ACC112 (cell line): ENCODE measurements around the gene WDR31.
"Not testable (repeated sequence)": the region's sequence is repeated elsewhere in the genome, so short reads cannot be mapped to it uniquely, and the experiment has no call there.

Experiments
- H2AFZ ChIP-seq: fragments of 200-600 bp; sonication (generic); one replicate; pipeline ENCODE4 v1.6.0; 2017; ENCODE audit warnings: antibody characterized with exemption, low read length; ENCODE audit not compliant: unreplicated experiment
- H3K27ac ChIP-seq: fragments of 200-600 bp; sonication (generic); 2 replicates; pipeline ENCODE4 v1.5.1; 2014; ENCODE audit warnings: low read depth, mild to moderate bottlenecking, antibody characterized with exemption, low read length, moderate library complexity
- H3K27me3 ChIP-seq: fragments of 200-600 bp; sonication (generic); 2 replicates; pipeline ENCODE4 v1.6.1; 2014; ENCODE audit warnings: mild to moderate bottlenecking, antibody characterized with exemption, low read length, moderate library complexity, mixed read lengths; ENCODE audit not compliant: insufficient read depth
- H3K36me3 ChIP-seq: fragments of 200-600 bp; sonication (generic); 2 replicates; pipeline ENCODE4 v1.6.1; 2016; ENCODE audit warnings: mild to moderate bottlenecking, antibody characterized with exemption, low read length, moderate library complexity, mixed read lengths; ENCODE audit not compliant: insufficient read depth
- H3K4me1 ChIP-seq: fragments of 200-600 bp; sonication (generic); one replicate; pipeline ENCODE4 v1.6.1; 2016; ENCODE audit warnings: low read length, mixed read lengths; ENCODE audit not compliant: insufficient read depth, unreplicated experiment, control insufficient read depth
- H3K4me3 ChIP-seq: fragments of 200-600 bp; sonication (generic); 2 replicates; pipeline ENCODE4 v1.5.1; 2014; ENCODE audit warnings: mild to moderate bottlenecking, low read depth, low read length
- H3K79me2 ChIP-seq: fragments of 200-600 bp; sonication (generic); one replicate; pipeline ENCODE4 v1.6.0; 2016; ENCODE audit warnings: low read length; ENCODE audit not compliant: control insufficient read depth, unreplicated experiment, insufficient read depth

WDR31 gene

GRCh38 chr9:113309204-113309813 lies 30.8 kb downstream of the WDR31 start:
- Histone ChIP-seq H3K4me3 (no peak overlapping the region), H3K27ac (no peak overlapping the region), H3K4me1 (no peaks in the 10 kb centered on the region), H3K36me3 (no peaks in the 10 kb centered on the region), H3K27me3 (no peaks in the 10 kb centered on the region), H3K79me2 (no peaks in the 10 kb centered on the region), H2AFZ (no peak overlapping the region)

- Histone ChIP-seq H2AFZ (no peak overlapping the region), H3K4me1 (no peaks in the 10 kb centered on the region), H3K27ac (no peak overlapping the region)
Observed at GRCh38 chr9:113307396-113307975, 32.6 kb downstream of the WDR31 start.

GRCh38 chr9:113306566-113306965 lies 33.5 kb downstream of the WDR31 start:
- Histone ChIP-seq H3K27me3 (no peaks in the 10 kb centered on the region), H3K4me3 (no peak overlapping the region), H2AFZ (no peak overlapping the region), H3K4me1 (no peaks in the 10 kb centered on the region), H3K36me3 (no peaks in the 10 kb centered on the region), H3K27ac (no peak overlapping the region), H3K79me2 (no peaks in the 10 kb centered on the region)

More at GRCh38 chr9:113307396-113307975, 32.6 kb downstream of the WDR31 start:
- Histone ChIP-seq H3K36me3 (no peaks in the 10 kb centered on the region), H3K4me3 (no peak overlapping the region), H3K27me3 (no peaks in the 10 kb centered on the region), H3K79me2 (no peaks in the 10 kb centered on the region)

- H3K4me1 ChIP-seq = no peaks in the 10 kb centered on the region
- no peak within 1 kb of the TSS for H3K27ac ChIP-seq
- no peaks in the 10 kb centered on the region for H3K79me2 ChIP-seq
- H2AFZ ChIP-seq = no peak within 1 kb of the TSS
- H3K27me3 ChIP-seq = no peaks in the 10 kb centered on the region; the same call in 1 of the 2 replicates
- no peaks in the 10 kb centered on the region for H3K36me3 ChIP-seq
- no peak within 1 kb of the TSS for H3K4me3 ChIP-seq
Observed at GRCh38 chr9:113302792-113303418, 37.2 kb downstream of the WDR31 start, which contains the start of gene RNF183. Gene RNF183, minus strand, starts transcription at chr9:113303376. Its CDS starts 5,192 bp downstream, at chr9:113298184.

- H3K27me3 ChIP-seq = no peaks in the 10 kb centered on the region; the same call in 1 of the 2 replicates
- H3K4me1 ChIP-seq = no peaks in the 10 kb centered on the region
- no peaks in the 10 kb centered on the region for H3K79me2 ChIP-seq
- no peak overlapping the region for H2AFZ ChIP-seq
- H3K4me3 ChIP-seq = no peak overlapping the region
- no peak overlapping the region for H3K27ac ChIP-seq
- no peaks in the 10 kb centered on the region for H3K36me3 ChIP-seq
Observed at GRCh38 chr9:113301548-113301947, 38.5 kb downstream of the WDR31 start.

GRCh38 chr9:113299800-113300292 lies 40.2 kb downstream of the WDR31 start:
- H3K27me3 ChIP-seq = no peaks in the 10 kb centered on the region; the same call in 1 of the 2 replicates
- no peaks in the 10 kb centered on the region for H3K36me3 ChIP-seq
- H2AFZ ChIP-seq = no peak overlapping the region
- H3K79me2 ChIP-seq = no peaks in the 10 kb centered on the region
- H3K4me1 ChIP-seq = no peaks in the 10 kb centered on the region
- no peak overlapping the region for H3K27ac ChIP-seq
- no peak overlapping the region for H3K4me3 ChIP-seq

GRCh38 chr9:113298924-113299770 lies 40.9 kb downstream of the WDR31 start:
- H3K4me3 ChIP-seq = no peak overlapping the region
- no peak overlapping the region for H2AFZ ChIP-seq
- no peaks in the 10 kb centered on the region for H3K36me3 ChIP-seq
- H3K27me3 ChIP-seq = no peaks in the 10 kb centered on the region; the same call in 1 of the 2 replicates
- H3K27ac ChIP-seq = no peak overlapping the region
- no peaks in the 10 kb centered on the region for H3K79me2 ChIP-seq
- H3K4me1 ChIP-seq = no peaks in the 10 kb centered on the region

- Histone ChIP-seq H3K79me2 (no peaks in the 10 kb centered on the region), H2AFZ (no peak overlapping the region), H3K27me3 (no peaks in the 10 kb centered on the region; the same call in 1 of the 2 replicates), H3K4me3 (no peak overlapping the region), H3K27ac (no peak overlapping the region), H3K4me1 (peaks cover 8% of the 10 kb centered on the region), H3K36me3 (no peaks in the 10 kb centered on the region)
Observed at GRCh38 chr9:113298311-113298710, 41.8 kb downstream of the WDR31 start.

- no peak overlapping the region for H3K4me3 ChIP-seq
- no peaks in the 10 kb centered on the region; the same call in 1 of the 2 replicates for H3K27me3 ChIP-seq
- H3K27ac ChIP-seq = no peak overlapping the region
- H3K79me2 ChIP-seq = no peaks in the 10 kb centered on the region
- peaks cover 3% of the 10 kb centered on the region; the same call in 1 of the 2 replicates for H3K36me3 ChIP-seq
- peaks cover 10% of the 10 kb centered on the region for H3K4me1 ChIP-seq
- H2AFZ ChIP-seq = no peak overlapping the region
Observed at GRCh38 chr9:113296796-113297558, 43.1 kb downstream of the WDR31 start.

GRCh38 chr9:113296247-113296646 lies 43.8 kb downstream of the WDR31 start:
- H3K4me3 ChIP-seq = not testable (repeated sequence)

More at GRCh38 chr9:113296247-113296646, 43.8 kb downstream of the WDR31 start:
- not testable (repeated sequence) for H3K27ac ChIP-seq, H3K4me1 ChIP-seq, H2AFZ ChIP-seq, H3K27me3 ChIP-seq, H3K79me2 ChIP-seq
- H3K36me3 ChIP-seq = peaks cover 11% of the 10 kb centered on the region; the same call in 1 of the 2 replicates
